ENCODE data around the gene TGM2.

GRCh38 chr20:38165966-38166702, 1.1 kb upstream of the TGM2 start:
- TF ChIP-seq CTCF (IDR thresholded peaks at IDR 0.05 in 8 of 11, conservative IDR thresholded peaks at IDR 0.05 in 3 of 11) = no peak
- no peak for TF ChIP-seq POLR2A (IDR thresholded peaks at IDR 0.05)
- no peak for TF ChIP-seq POLR2AphosphoS5 (IDR thresholded peaks at IDR 0.05)

All from spleen (tissue), 7 donors.